ENCODE data around the gene GABBR2.
A peak's percentile ranks its signal among the peaks of the same experiment; 100 is the strongest.
"Not testable (repeated sequence)": the region's sequence is repeated elsewhere in the genome, so short reads cannot be mapped to it uniquely, and the experiment has no call there.

The GABBR2 gene

GRCh38 chr9:98275159-98275558 is 433.6 kb downstream of the GABBR2 start:
- no peak for DNase-seq

GRCh38 chr9:98272083-98272482 is 436.7 kb downstream of the GABBR2 start:
- no peak for DNase-seq

- no peak for DNase-seq
Measured at GRCh38 chr9:98271479-98271878, 437.3 kb downstream of the GABBR2 start.

GRCh38 chr9:98270284-98270683 is 438.5 kb downstream of the GABBR2 start:
- not testable (repeated sequence) for DNase-seq

- DNase-seq = not testable (repeated sequence)
Measured at GRCh38 chr9:98269652-98270051, 439.1 kb downstream of the GABBR2 start.

- not testable (repeated sequence) for DNase-seq
Measured at GRCh38 chr9:98267556-98267955, 441.2 kb downstream of the GABBR2 start.

GRCh38 chr9:98264516-98264915 is 444.2 kb downstream of the GABBR2 start:
- no peak for DNase-seq

GRCh38 chr9:98263482-98264357 is 445.0 kb downstream of the GABBR2 start:
- DNase-seq = peak; percentile 86

- no peak for DNase-seq
Measured at GRCh38 chr9:98263080-98263479, 445.7 kb downstream of the GABBR2 start.

GRCh38 chr9:98262056-98262455 is 446.7 kb downstream of the GABBR2 start:
- no peak for DNase-seq

- no peak for DNase-seq
Measured at GRCh38 chr9:98260635-98261034, 448.1 kb downstream of the GABBR2 start.

- no peak for DNase-seq
Measured at GRCh38 chr9:98259791-98260190, 448.9 kb downstream of the GABBR2 start.

- peak; percentile 27 for DNase-seq
Measured at GRCh38 chr9:98256756-98257155, 452.0 kb downstream of the GABBR2 start.

GRCh38 chr9:98255578-98256296 is 453.0 kb downstream of the GABBR2 start, which contains the start of gene TBC1D2:
TSS of gene TBC1D2 (minus strand) at chr9:98255649. CDS start at chr9:98255541, 108 bp downstream.
- peak; percentile 98 for DNase-seq

GRCh38 chr9:98255061-98255577 is 453.6 kb downstream of the GABBR2 start:
- no peak for DNase-seq

- DNase-seq = peak; percentile 43
Measured at GRCh38 chr9:98254228-98255060, 454.3 kb downstream of the GABBR2 start.

- DNase-seq = no peak
Measured at GRCh38 chr9:98253565-98253964, 455.2 kb downstream of the GABBR2 start.

- peak; percentile 57 for DNase-seq
Measured at GRCh38 chr9:98251551-98251950, 457.2 kb downstream of the GABBR2 start.

GRCh38 chr9:98249771-98250170 is 459.0 kb downstream of the GABBR2 start:
- DNase-seq = no peak

GRCh38 chr9:98248737-98249474 is 459.8 kb downstream of the GABBR2 start:
- DNase-seq = peak; percentile 98

- DNase-seq = peak; percentile 80
Measured at GRCh38 chr9:98247831-98248657, 460.7 kb downstream of the GABBR2 start.
